GM21528 (cell line): ENCODE measurements around the gene NEU4.
"Not testable (repeated sequence)": the region's sequence is repeated elsewhere in the genome, so short reads cannot be mapped to it uniquely, and the experiment has no call there.

Source experiments
- ATAC-seq: cut with Tn5 transposase; IDR thresholded peaks from one replicate; pipeline ENCODE4 v1.9.1; 2021; ENCODE audit warnings: mild to moderate bottlenecking, moderate library complexity; ENCODE audit not compliant: unreplicated experiment, low FRiP score

NEU4 gene

DNA sequence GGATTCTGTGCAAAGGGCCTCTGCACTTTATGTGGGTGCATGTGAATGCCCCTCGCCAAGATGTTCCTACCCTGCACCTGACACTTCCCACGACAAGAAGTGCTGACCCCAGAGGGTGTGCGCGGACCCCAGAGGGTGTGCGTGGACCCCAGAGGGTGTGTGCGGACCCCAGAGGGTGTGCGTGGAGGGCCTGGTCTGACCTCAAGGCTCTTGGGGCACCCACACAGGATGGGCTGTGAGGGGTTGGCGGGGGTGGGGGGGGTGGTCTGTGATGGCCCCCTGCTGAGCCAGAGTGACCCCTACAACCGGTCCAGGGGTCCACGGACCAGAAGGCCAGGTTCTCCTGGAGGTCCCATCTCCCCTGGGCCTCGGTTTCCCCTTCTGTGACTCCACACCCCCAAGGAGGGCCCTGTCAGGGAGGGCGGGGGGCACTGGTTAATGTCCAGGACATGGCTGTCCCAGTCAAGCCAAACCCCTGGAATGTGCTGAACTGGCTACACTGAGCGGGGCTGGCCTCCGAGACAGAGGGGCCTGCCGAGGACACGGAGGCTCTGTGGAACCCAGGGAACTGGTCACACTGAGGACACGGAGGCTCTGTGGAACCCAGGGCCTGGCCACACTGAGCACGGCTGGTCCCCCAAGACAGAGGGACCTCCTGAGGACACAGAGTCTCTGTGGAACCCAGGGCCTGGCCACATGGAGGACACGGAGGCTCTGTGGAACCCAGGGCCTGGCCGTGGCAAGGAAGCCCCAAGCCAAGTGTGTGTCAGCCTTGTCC, 3.1 kb downstream of the NEU4 start:
- ATAC-seq, result no peak

DNA sequence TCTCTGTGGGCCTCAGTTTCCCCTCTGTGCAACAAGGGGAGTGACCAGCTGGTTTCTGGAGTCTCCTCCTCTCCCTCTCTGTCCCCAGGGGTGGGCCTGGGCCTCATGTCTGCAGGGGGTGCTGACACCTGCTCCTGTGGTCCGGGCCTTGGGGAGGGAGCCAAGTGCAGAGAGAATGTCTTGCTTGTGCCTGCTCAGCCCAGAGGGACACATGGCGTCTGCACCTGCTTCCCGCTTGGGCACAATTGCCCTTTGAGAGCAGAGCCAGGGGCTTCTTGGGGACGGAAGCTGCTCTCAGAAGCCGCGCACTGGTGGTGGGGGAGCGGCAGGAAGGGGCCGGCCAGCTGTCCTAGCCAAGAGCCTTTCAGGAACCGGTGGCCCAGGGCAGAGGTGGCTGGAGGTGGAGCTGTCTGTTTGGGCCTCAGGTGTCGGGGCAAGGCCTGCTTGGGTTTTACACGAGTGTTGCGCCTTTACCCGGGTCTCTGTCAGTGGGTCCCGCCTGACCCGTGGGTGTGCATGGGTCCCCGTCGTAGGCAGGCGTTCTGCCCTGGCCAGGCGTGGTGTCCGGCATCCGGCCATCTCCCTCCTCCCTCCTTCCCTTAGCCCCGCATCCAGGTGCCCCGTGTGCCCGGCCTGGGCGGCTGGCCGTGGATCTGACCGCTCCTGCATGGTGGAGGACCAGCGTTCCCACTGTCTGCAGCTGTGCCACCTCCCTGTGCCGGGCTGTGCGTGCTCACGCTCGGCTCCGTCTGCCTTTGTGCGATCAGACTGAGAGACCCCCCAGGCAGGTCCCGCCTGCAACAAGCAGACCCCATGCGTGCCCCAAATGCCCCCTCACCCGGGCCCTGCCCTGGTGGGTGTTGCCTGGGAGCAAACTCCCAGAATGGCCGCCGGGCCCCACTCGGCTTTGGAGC, 4.0 kb downstream of the NEU4 start:
- ATAC-seq, result no peak

DNA sequence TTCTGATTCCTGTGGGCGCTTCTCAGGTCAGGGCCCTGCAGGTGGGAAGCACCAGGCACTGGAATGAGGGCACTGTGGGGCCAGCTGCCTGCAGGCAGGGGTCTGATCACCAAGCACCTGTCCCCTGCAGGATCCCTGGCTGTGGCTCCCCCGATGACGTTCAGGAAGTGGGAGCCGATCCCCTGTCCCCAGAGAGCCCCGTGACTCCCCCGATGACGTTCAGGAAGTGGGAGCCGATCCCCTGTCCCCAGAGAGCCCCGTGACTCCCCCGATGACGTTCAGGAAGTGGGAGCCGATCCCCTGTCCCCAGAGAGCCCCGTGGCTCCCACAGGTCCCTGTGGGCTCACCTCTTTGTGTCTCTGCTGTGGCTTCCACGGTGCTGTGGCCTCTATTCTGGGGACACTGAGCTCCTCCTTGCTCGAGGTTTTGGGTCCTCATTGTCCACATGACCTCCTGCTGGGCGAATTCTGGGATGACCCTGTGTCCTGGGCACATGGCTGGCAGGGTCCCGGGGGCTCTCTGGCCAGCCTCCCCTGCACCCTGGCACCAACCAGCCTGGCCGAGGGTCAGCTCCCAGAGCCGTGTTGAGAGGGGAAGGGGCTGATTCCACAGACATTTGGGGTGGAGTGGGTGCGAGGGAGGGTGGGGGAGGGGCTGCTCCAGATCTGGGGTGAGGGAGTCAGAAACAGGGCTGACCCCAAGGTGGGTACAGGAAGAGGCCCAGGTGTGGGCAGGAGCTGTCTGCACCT, 4.8 kb downstream of the NEU4 start:
- no peak for ATAC-seq

DNA sequence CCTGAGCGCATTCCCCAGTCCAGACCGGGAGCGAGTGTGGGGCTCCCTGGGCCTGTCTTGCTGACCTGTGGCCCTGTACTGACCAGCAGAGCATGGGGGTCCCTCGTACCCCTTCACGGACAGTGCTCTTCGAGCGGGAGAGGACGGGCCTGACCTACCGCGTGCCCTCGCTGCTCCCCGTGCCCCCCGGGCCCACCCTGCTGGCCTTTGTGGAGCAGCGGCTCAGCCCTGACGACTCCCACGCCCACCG, 5.3 kb downstream of the NEU4 start:
- ATAC-seq, result no peak

DNA sequence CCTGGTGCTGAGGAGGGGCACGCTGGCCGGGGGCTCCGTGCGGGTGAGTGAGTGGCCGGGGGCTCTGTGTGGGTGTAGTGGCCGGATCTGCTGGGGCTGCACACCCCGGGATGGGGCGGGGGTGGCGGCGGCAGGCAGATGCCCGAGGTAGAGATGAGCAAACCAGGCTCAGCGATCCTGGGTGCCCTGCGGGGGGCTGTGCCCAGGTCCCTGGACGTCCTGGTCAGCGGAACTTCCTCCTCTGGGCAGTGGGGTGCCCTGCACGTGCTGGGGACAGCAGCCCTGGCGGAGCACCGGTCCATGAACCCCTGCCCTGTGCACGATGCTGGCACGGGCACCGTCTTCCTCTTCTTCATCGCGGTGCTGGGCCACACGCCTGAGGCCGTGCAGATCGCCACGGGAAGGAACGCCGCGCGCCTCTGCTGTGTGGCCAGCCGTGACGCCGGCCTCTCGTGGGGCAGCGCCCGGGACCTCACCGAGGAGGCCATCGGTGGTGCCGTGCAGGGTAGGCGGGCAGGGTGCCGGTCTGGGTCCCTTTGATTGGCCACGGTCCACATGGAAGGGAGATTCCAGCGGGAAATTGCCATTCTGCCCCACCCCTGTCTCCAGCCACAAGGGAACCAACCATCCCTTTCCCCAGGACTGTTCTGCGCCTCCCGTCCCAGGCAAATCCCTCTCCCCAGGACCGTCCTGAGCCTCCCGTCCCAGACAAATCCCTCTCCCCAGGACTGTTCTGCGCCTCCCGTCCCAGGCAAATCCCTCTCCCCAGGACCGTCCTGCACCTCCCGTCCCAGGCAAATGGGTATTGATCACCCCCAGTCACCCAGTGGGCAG, 5.9 kb downstream of the NEU4 start:
- ATAC-seq, result no peak

DNA sequence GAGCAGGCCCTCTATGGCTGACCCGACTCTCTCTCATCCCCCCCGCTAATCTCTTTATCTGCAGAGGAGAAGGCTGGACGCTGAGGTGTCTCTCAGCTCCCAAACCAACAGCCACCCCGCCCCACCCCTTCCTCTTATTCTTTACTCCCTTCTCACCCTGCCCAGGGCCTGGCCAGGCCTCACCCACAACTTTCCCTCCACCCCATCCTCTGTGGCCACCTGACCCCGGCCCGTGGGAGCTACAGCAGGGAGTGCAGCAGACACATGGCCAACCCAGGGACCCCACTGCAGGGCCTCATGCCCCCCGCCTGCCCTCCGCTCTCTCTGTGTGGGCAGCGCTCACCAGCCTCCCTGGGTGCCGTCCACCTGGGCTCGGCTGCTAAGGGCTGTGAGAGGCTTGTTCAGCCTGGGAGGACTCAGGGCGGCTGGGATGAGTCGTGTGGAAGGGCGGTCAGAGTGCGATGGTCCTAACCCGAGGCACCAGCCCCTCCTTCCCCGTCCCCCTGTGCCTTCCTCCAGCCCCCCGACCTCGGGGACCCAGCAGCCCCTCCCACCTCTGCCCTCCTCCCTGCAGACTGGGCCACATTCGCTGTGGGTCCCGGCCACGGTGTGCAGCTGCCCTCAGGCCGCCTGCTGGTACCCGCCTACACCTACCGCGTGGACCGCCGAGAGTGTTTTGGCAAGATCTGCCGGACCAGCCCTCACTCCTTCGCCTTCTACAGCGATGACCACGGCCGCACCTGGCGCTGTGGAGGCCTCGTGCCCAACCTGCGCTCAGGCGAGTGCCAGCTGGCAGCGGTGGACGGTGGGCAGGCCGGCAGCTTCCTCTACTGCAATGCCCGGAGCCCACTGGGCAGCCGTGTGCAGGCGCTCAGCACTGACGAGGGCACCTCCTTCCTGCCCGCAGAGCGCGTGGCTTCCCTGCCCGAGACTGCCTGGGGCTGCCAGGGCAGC, 6.8 kb downstream of the NEU4 start:
- ATAC-seq, result no peak

DNA sequence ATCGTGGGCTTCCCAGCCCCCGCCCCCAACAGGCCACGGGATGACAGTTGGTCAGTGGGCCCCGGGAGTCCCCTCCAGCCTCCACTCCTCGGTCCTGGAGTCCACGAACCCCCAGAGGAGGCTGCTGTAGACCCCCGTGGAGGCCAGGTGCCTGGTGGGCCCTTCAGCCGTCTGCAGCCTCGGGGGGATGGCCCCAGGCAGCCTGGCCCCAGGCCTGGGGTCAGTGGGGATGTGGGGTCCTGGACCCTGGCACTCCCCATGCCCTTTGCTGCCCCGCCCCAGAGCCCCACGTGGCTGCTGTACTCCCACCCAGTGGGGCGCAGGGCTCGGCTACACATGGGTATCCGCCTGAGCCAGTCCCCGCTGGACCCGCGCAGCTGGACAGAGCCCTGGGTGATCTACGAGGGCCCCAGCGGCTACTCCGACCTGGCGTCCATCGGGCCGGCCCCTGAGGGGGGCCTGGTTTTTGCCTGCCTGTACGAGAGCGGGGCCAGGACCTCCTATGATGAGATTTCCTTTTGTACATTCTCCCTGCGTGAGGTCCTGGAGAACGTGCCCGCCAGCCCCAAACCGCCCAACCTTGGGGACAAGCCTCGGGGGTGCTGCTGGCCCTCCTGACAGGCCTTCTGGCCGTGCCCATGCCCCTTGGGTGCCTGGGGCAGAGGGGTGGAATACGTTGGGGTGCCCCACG, 7.6 kb downstream of the NEU4 start:
- no peak for ATAC-seq

DNA sequence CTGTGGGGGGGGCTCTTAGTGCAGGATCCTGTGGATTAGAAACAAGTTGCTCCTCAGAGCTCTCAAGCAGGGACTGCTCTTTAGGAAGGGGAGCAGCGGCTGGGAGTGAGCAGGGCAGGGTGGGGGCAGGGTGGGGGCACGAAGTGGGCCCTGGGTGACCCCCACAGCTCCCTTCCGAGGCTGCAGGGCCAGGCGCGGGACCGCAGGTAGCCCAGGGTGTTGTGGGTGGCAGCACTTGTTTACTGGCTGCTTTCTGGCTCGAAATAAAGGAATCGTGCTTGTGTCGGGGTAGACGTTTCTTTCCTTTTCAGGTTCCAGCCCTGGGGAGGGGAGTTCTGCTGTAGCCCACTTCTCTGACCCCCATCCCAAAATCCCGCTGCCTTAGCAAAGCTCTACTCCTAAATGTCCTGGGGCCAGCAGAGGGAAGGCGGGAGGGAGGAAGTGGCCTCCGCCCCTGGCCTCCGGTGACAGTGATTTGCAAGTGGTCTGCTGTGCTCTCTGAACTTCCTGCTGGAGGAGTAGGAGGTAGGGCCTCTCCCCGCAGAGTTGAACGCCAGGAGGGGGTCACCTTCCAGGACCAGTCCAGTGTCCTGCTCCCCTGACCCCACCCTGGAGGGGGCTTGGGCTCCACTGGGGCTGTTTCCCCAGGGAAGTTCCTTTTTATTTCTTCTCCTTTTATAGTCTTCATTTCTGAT, 8.3 kb downstream of the NEU4 start:
- no peak for ATAC-seq

DNA sequence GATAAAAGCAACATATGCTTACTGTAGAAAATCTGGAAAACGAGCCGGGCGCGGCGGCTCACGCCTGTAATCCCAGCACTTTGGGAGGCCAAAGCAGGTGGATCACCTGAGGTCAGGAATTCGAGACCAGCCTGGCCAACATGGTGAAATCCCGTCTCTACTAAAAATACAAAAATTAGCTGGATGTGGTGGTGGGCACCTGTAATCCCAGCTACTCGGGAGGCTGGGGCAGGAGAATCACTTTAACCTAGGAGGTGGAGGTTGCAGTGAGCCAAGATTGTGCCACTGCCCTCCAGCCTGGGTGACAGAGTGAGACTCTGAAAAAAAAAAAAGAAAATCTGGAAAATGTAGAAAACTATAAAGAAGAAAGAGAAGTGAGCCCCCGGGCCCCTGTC, 8.8 kb downstream of the NEU4 start:
- ATAC-seq, result not testable (repeated sequence)

DNA sequence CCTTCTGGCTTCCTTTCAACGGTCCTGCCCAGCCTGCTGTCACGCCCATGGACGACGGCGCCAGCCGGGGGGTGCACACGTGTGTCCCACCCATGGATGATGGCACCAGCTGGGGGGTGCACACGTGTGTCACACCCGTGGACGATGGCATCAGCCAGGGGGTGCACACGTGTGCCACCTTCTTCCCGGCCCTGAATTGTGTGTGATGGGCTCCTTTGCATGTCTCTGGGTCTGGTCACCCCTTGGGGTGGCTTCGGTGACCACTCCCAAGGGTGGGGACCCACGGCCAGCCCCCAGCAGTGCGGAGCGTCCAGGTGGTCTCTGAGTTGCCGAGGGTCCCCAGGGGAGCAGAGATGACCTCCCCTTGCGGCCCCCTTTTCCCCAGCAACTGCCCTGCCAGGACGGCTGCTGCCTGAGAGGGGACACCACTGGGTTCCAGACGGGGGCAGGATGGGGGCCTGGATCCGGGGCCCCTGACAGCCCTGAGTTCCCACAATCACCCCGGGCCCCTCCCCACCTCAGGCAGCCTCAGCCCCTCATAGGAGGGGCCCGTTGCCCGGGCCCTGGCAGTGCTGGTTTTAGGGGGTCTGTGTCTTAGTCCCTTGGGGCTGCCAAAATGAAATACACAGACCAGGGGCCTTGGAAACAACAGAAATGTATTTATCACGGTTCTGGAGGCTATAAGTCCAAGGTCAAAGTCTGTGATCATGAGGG, 9.4 kb downstream of the NEU4 start:
- no peak for ATAC-seq

DNA sequence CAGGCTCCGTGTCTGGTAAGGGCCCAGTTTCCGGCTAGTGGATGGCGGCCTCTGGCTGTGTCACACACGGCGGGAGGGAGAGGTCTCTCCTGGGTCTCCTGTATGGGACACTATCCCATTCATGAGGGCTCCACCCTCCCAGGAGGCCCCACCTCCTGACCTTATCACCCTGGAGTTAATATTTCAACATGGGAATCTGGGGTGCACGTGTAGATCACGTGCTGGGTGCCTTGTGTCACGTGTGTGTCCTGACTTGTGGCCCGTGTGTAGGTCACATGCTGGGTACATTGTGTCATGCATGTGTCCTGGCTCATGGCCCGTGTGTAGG, 9.9 kb downstream of the NEU4 start:
- no peak for ATAC-seq

DNA sequence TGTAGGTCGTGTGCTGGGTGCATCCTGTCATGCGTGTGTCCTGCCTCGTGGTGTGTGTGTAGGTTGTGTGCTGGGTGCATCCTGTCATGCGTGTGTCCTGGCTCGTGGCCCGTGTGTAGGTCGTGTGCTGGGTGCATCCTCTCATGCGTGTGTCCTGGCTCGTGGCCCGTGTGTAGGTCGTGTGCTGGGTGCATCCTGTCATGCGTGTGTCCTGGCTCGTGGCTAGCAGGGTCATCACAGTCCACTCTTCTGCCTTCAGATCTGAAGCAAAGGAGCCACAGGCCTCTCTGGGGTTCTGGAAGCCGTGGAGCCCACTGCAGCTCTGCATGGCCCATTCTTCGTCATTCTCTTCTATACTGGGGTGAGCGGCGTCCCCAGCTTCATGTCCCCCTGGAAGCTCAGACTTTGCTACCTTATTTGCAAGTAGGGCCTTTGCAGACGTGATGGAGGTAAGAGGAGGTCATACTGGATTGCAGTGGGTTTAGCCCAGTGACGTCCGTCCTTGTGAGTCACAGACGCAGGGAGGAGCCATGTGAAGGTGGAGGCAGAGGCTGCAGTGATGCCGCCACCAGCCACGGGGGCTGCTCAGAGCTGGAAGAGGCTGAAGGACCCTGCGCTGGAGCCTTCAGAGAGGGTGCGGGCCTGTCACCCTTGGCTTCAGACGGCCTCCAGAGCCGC, 11.1 kb downstream of the NEU4 start:
- ATAC-seq, result not testable (repeated sequence)

DNA sequence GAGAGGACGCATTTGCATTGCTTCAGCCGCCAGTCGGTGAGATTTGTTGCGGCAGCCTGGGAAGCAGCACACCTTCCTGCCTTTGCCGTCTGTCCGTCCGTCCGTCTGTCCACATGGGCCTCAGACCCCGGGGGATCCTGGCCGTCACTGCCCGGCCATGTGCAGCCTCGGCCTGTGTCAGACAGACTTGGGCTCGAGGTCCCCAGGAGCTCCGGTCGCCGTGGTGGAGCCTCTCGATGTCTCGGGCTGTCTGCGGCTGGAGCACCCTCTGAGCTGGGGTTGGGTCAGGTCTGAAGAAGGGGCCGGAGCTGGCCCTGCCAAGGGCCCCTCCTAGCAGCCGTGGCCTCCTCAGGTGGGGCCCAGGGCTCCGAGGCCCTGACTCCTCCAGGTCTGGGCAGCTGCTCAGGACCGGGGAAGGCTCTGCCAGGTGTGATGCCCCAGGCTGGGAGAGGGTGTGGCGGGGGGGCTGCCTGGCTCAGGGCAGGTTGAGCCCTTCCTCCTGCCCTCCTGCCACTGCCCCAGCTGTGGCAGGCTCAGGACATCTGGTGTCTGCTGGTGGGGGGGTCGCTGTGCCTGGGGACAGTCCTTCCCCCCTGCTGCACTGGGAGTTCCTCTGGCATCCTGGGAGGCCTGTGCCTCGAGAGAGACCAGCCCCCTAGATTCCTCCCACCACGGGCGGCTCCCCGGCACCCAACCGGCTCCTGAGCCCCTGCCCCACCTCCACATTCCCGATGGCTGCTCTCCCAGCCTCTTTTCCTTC, 11.8 kb downstream of the NEU4 start:
- ATAC-seq, result no peak

DNA sequence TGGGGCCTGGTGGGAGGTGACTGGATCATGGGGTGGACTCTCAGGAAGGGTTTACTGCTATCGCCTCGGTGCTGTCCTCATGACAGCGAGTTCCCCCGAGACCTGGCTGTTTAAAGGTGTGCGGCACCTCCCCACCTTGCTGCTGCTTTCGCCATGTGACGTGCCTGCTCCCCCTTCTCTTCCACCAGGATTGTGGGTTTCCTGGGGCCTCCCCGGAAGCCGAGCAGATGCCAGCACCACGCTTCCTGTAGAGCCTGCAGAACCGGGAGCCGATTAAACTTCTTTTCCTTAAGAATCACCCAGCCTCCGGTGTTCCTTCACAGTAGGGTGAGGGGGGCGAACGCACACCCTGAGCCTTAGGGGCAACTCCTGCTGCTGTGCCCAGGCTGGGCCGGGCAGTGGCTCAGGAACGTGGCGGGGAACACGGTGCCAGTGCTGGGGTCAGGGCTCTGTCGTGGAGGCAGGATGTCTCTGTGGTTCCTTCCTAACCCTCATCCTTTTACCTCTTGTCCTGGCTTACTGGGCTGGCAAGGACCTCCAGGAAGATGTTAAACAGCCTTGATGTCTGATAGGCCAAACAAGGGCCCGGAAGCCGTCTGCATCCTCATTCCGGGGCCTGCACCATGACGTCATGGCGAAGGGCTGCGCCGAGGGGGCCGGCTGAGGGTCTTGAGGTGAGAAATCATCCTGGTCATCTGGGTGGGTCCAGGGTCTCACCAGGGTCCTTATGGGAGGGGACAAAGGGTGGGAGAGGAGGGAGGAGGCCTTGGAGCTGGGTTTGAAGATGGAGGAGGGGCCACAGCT, 12.7 kb downstream of the NEU4 start:
- no peak for ATAC-seq

DNA sequence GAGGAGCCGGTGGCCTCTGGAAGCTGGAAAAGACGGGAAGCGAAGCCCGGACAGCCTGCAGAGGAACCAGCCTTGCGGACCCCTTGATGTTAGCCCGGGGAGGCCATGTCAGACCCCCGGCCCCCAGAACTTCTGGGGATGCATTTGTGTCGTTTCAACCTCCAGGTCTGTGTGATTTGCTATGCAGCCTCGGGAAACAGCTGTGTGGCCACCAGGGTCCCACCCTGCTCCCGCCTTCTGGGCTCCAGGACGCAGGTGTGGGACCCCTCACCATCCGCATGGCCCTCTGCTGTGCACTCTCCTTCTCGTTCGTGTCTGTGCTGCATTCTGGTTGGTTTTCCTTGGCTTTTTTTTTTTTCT, 13.3 kb downstream of the NEU4 start:
- no peak for ATAC-seq
